KG1 (cell line): ENCODE results near the gene EXOC7.
"Not testable (repeated sequence)": the region's sequence is repeated elsewhere in the genome, so short reads cannot be mapped to it uniquely, and the experiment has no call there.

Experiments
- DNase-seq: peaks from one replicate; lab custom pipeline; 2025; lab: John Stamatoyannopoulos, UW

The EXOC7 gene

GRCh38 chr17:76088868-76089576 lies 14.6 kb downstream of the EXOC7 start:
- DNase-seq = no peak

GRCh38 chr17:76088041-76088867 lies 15.3 kb downstream of the EXOC7 start:
- no peak for DNase-seq

- no peak for DNase-seq
Observed at GRCh38 chr17:76087531-76087930, 16.1 kb downstream of the EXOC7 start.

- no peak for DNase-seq
Observed at GRCh38 chr17:76086384-76086783, 17.2 kb downstream of the EXOC7 start.

GRCh38 chr17:76085731-76086366 lies 17.7 kb downstream of the EXOC7 start:
- no peak for DNase-seq

GRCh38 chr17:76085066-76085730 lies 18.4 kb downstream of the EXOC7 start:
- DNase-seq = no peak

- no peak for DNase-seq
Observed at GRCh38 chr17:76083536-76084182, 19.9 kb downstream of the EXOC7 start.

GRCh38 chr17:76082326-76083251 lies 21.0 kb downstream of the EXOC7 start:
- DNase-seq = no peak

GRCh38 chr17:76081295-76082210 lies 22.0 kb downstream of the EXOC7 start:
- DNase-seq = no peak

- no peak for DNase-seq
Observed at GRCh38 chr17:76080768-76081287, 22.8 kb downstream of the EXOC7 start.

GRCh38 chr17:76079956-76080767 lies 23.4 kb downstream of the EXOC7 start:
- no peak for DNase-seq

- DNase-seq = no peak
Observed at GRCh38 chr17:76079535-76079955, 24.0 kb downstream of the EXOC7 start.

GRCh38 chr17:76078860-76079534 lies 24.6 kb downstream of the EXOC7 start, which contains the start of gene ZACN:
Gene ZACN (plus strand): TSS chr17:76079182. CDS start chr17:76079265, 83 bp downstream.
- no peak for DNase-seq

GRCh38 chr17:76078370-76078769 lies 25.2 kb downstream of the EXOC7 start:
- not testable (repeated sequence) for DNase-seq

GRCh38 chr17:76077584-76078110 lies 25.9 kb downstream of the EXOC7 start:
- no peak for DNase-seq

GRCh38 chr17:76076765-76077583 lies 26.6 kb downstream of the EXOC7 start:
- no peak for DNase-seq
